Peyer's patch (tissue), 4 donors: Measurements from ENCODE around the gene CTU1. TPM values are rescaled to one million over a fixed set of nuclear protein-coding genes. Genes with fewer than 3 reads are reported as not detected.
A peak's percentile ranks its signal among the peaks of the same experiment; 100 is the strongest.

Experiments
- DNase-seq, 3 donors: peaks; one replicate each; pipeline ENCODE4 v3.0.0-alpha.2; 2017 to 2019
- H3K27ac ChIP-seq, 4 donors: fragments of 200-600 bp; sonication (generic); one replicate each; pipeline ENCODE4 v1.5.1; 2016 to 2019
- H3K27me3 ChIP-seq, 2 donors: fragments of 200-600 bp; sonication (generic); one replicate each; pipeline ENCODE4 v1.5.1; 2019
- H3K36me3 ChIP-seq, 3 donors: fragments of 200-600 bp; sonication (generic); one replicate each; pipeline ENCODE4 v1.5.1; 2016 to 2019
- H3K4me1 ChIP-seq, 4 donors: fragments of 200-600 bp; sonication (generic); one replicate each; pipeline ENCODE4 v1.5.1; 2016 to 2019
- H3K4me3 ChIP-seq, 4 donors: fragments of 200-600 bp; sonication (generic); 1 replicate in 3 of 4; 2 replicates in 1 of 4; pipeline ENCODE4 v1.5.1; 2016 to 2019; ENCODE audit warnings: mild to moderate bottlenecking in 1 of 4
- H3K9me3 ChIP-seq, 4 donors: fragments of 200-600 bp; sonication (generic); one replicate each; pipeline ENCODE4 v1.5.1; 2016 to 2019; ENCODE audit warnings: mild to moderate bottlenecking in 1 of 4
- POLR2A ChIP-seq, 2 donors: fragments of 450-650 bp; IDR thresholded peaks; one replicate each; pipeline ENCODE4 v1.5.1; 2017; ENCODE audit warnings: antibody characterized with exemption in 2 of 2, mild to moderate bottlenecking in 2 of 2, moderate library complexity in 2 of 2
- total RNA-seq, 4 donors: library from RNA; depleted of rRNA; stranded (reverse); fragments of >200 nt; gene quantifications; one replicate each; pipeline ENCODE4 v1.1.0, GENCODE V29; 2016
- TF ChIP-seq, protein P1 (sequence below), 6 experiments: fragments of 450-650 bp in 4 of 6; fragments of 200-600 bp in 2 of 6; sonication (generic) in 1 of 6; IDR thresholded peaks; one replicate each; pipeline ENCODE4 v1.5.1; 2017 to 2019; ENCODE audit warnings: antibody characterized with exemption in 6 of 6, mild to moderate bottlenecking in 3 of 6, moderate library complexity in 1 of 6

Gene CTU1
- total RNA-seq, 4 donors from 2014 or later = 4.4 to 10.0 (median 6.5) TPM

DNA sequence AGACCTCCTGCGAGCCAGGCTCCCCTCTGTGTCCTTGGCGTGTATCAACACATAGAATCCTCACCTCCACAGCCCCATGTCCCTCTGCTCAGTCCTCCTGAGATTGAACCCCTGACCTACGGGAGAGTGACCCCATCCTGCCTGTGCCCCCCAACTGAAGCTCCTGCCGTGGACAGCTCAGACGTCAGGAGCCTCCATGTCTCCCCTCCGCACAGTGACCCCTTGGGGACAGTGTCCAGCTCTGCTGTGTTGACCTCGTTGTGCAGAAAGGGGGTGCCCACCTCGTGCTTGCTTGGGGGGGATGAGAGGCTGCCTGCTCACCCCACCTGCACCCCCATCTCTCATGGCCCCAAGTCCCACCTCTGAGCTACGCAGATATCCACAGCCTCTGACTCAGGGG, 16.0 kb upstream of the CTU1 start:
- no peak overlapping the region for H3K4me3 ChIP-seq
- H3K27ac ChIP-seq = peak overlapping the region in 3 of 4 donors; percentile 17 to 64 (median 35)
- no peak for DNase-seq
- H3K4me1 ChIP-seq = peaks cover 0 to 11% (median 0%) of the 10 kb centered on the region in 4 donors
- H3K9me3 ChIP-seq = no peaks in the 10 kb centered on the region
- no peaks in the 10 kb centered on the region for H3K27me3 ChIP-seq
- TF ChIP-seq POLR2A (IDR thresholded peaks at IDR 0.05) = no peak
- TF ChIP-seq, protein P1, sequence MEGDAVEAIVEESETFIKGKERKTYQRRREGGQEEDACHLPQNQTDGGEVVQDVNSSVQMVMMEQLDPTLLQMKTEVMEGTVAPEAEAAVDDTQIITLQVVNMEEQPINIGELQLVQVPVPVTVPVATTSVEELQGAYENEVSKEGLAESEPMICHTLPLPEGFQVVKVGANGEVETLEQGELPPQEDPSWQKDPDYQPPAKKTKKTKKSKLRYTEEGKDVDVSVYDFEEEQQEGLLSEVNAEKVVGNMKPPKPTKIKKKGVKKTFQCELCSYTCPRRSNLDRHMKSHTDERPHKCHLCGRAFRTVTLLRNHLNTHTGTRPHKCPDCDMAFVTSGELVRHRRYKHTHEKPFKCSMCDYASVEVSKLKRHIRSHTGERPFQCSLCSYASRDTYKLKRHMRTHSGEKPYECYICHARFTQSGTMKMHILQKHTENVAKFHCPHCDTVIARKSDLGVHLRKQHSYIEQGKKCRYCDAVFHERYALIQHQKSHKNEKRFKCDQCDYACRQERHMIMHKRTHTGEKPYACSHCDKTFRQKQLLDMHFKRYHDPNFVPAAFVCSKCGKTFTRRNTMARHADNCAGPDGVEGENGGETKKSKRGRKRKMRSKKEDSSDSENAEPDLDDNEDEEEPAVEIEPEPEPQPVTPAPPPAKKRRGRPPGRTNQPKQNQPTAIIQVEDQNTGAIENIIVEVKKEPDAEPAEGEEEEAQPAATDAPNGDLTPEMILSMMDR (IDR thresholded peaks at IDR 0.05) = no peak
- H3K36me3 ChIP-seq = no peaks in the 10 kb centered on the region

DNA sequence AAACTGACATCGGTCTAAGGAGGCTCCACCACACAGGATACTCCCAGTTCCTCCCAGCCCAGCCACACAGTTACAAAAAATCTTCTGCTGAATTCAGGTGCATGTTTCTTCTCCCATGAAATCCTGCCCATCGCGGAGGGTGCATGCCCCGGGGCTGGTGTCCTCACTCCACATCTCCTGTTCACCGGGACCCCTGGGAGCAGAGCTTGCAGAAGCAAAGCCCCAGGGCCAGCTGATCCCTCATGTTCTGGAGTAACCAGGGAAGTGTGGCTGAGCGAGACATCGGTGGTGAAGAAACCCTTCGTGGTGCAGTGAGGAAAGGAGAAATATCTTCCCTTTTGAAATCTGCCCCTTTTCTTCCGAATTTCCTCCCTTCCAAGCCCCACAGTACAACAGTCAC, 15.6 kb upstream of the CTU1 start:
- peaks cover 0 to 7% (median 0%) of the 10 kb centered on the region in 4 donors for H3K4me1 ChIP-seq
- peak overlapping the region in 1 of 4 donors; percentile 38 for H3K27ac ChIP-seq
- no peak for DNase-seq
- TF ChIP-seq, protein P1 (IDR thresholded peaks at IDR 0.05) = no peak
- no peak for TF ChIP-seq POLR2A (IDR thresholded peaks at IDR 0.05)
- H3K4me3 ChIP-seq = no peak overlapping the region
- no peaks in the 10 kb centered on the region for H3K9me3 ChIP-seq
- no peaks in the 10 kb centered on the region for H3K36me3 ChIP-seq
- H3K27me3 ChIP-seq = no peaks in the 10 kb centered on the region

DNA sequence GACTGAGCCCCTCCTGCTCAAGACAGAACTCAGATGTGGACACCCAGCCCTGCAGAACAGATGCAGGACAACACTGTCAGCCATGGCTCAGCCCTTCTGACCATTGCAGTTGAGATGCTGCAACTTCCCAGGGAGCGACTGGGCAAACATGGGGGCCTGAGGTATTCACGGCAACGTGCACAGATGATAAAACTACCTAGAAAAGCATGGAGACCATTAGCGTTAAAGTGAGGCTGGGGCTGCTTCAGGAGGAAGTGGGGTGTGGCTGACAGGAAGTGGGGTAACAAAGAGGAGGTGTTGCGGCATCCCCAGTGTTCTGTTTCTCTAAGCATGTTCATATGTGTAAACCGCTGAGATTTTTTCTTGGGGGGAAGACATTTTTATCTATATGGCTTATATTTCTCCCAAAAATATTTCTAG, 15.2 kb upstream of the CTU1 start:
- TF ChIP-seq, protein P1 (IDR thresholded peaks at IDR 0.05) = no peak
- TF ChIP-seq POLR2A (IDR thresholded peaks at IDR 0.05) = no peak
- DNase-seq = peak in 2 of 3 donors; percentile 33 to 60
- H3K4me1 ChIP-seq = peaks cover 0 to 3% (median 0%) of the 10 kb centered on the region in 4 donors
- H3K9me3 ChIP-seq = no peaks in the 10 kb centered on the region
- H3K4me3 ChIP-seq = no peak overlapping the region
- no peaks in the 10 kb centered on the region for H3K27me3 ChIP-seq
- H3K27ac ChIP-seq = peak overlapping the region in 2 of 4 donors; percentile 42 to 46
- no peaks in the 10 kb centered on the region for H3K36me3 ChIP-seq

DNA sequence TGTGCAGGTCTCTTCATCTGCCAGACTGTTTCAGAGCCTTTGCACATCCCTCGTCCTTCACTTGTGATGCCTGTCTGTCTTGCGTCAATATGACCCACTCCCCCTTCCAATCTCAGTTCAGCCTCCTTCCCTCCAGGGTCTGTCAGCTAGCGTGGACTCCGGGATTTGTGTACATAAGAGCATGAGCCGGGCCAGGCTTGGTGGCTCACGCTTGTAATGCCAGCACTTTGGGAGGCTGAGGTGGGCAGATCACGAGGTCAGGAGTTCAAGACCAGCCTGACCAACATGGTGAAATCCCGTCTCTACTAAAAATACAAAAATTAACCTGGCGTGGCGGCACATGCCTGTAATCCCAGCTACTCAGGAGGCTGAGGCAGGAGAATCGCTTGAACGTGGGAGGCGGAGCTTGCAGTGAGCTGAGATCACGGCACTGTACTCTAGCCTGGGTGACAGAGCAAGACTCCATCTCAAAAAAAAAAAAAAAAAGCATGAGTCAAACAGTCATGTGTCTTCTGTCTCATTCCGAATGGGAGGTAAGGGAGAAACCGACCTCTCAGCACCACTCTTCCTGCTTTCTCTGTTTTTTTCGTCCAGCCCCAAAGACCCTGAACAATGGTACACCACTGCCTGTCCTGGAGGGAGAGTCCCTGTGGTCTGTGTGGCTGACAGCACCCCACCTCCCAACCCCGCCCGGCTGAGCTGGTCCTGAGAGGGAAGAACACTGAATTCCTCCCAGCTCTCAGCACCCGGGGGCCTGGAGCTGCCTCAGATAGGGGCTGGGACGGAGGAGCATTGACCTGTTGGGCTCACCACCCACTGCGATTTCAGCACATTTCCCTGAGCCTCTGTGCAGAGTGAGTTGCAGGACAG, 14.1 kb upstream of the CTU1 start:
- peak overlapping the region in 3 of 4 donors; percentile 25 to 46 (median 42) for H3K27ac ChIP-seq
- no peaks in the 10 kb centered on the region for H3K9me3 ChIP-seq
- H3K4me1 ChIP-seq = no peaks in the 10 kb centered on the region
- no peak overlapping the region for H3K4me3 ChIP-seq
- no peak for TF ChIP-seq POLR2A (IDR thresholded peaks at IDR 0.05)
- TF ChIP-seq, protein P1 (IDR thresholded peaks at IDR 0.05) = no peak
- H3K36me3 ChIP-seq = no peaks in the 10 kb centered on the region
- no peaks in the 10 kb centered on the region for H3K27me3 ChIP-seq
- DNase-seq = peak in 1 of 3 donors; percentile 43

- Histone ChIP-seq H3K9me3 (no peaks in the 10 kb centered on the region), H3K27ac (no peak overlapping the region), H3K4me1 (no peaks in the 10 kb centered on the region), H3K36me3 (no peaks in the 10 kb centered on the region), H3K4me3 (no peak overlapping the region), H3K27me3 (no peaks in the 10 kb centered on the region)
- TF ChIP-seq POLR2A (IDR thresholded peaks at IDR 0.05) = no peak
- TF ChIP-seq, protein P1 (IDR thresholded peaks at IDR 0.05) = no peak
- DNase-seq = no peak
These were observed 13.0 kb upstream of the CTU1 start for GRCh38 chr19:51121257-51121656.
